CD4-positive, CD25-positive, alpha-beta regulatory T cell (primary cell): ENCODE results near the gene TLE4. TPM values are rescaled to one million over a fixed set of nuclear protein-coding genes. Genes with fewer than 3 reads are reported as not detected.

Experiments
- ATAC-seq, 2 donors: fragments of 150-1000 bp; cut with Tn5 transposase; one replicate each; pipeline ENCODE4 v1.10.0; 2021; ENCODE audit warnings: low read depth in 2 of 2, moderate number of reproducible peaks in 2 of 2, moderate library complexity in 1 of 2
- DNase-seq, 3 donors: peaks; one replicate each; pipeline versions ENCODE4 v3.0.0 to v3.0.0-alpha.2; 2012 to 2022; ENCODE audit warnings: mixed read lengths in 1 of 3
- H3K27ac ChIP-seq: one replicate; pipeline ENCODE4 v1.7.0; 2013; ENCODE audit warnings: mild to moderate bottlenecking, low read length; ENCODE audit not compliant: insufficient read depth, poor library complexity, severe bottlenecking
- H3K27me3 ChIP-seq: one replicate; pipeline ENCODE4 v1.7.0; 2013; ENCODE audit warnings: low read length; ENCODE audit not compliant: control insufficient read depth, insufficient read depth
- H3K36me3 ChIP-seq: one replicate; pipeline ENCODE4 v1.7.0; 2013; ENCODE audit warnings: mild to moderate bottlenecking, low read length, moderate library complexity; ENCODE audit not compliant: control insufficient read depth, insufficient read depth
- H3K4me1 ChIP-seq: 2 replicates; pipeline ENCODE4 v1.7.0; 2013; ENCODE audit warnings: mild to moderate bottlenecking, low read length; ENCODE audit not compliant: insufficient read depth, control insufficient read depth, poor library complexity, severe bottlenecking
- H3K4me3 ChIP-seq: one replicate; pipeline ENCODE4 v1.7.0; 2013; ENCODE audit warnings: low read depth, mild to moderate bottlenecking, low read length, moderate library complexity
- H3K9me3 ChIP-seq, 2 experiments: 1 replicate in 1 of 2; 2 replicates in 1 of 2; pipeline ENCODE4 v1.7.0; 2013; ENCODE audit warnings: low read length in 2 of 2, mild to moderate bottlenecking in 1 of 2, moderate library complexity in 1 of 2; ENCODE audit not compliant: control insufficient read depth in 2 of 2
- H3K27ac Mint-ChIP-seq, 3 donors: one replicate each; pipeline ENCODE4 v1.8.0; 2020 to 2022; ENCODE audit warnings: mild to moderate bottlenecking in 3 of 3, mixed read lengths in 3 of 3, moderate library complexity in 2 of 3
- H3K27me3 Mint-ChIP-seq: one replicate; pipeline ENCODE4 v1.8.0; 2022; ENCODE audit warnings: mild to moderate bottlenecking, mixed read lengths
- H3K36me3 Mint-ChIP-seq: one replicate; pipeline ENCODE4 v1.8.0; 2020; ENCODE audit warnings: mixed read lengths
- H3K4me1 Mint-ChIP-seq, 4 donors: one replicate each; pipeline ENCODE4 v1.8.0; 2020 to 2022; ENCODE audit warnings: mixed read lengths in 4 of 4, mild to moderate bottlenecking in 1 of 4
- H3K4me3 Mint-ChIP-seq, 4 donors: one replicate each; pipeline ENCODE4 v1.8.0; 2020 to 2022; ENCODE audit warnings: mild to moderate bottlenecking in 4 of 4, mixed read lengths in 4 of 4, moderate library complexity in 3 of 4
- H3K9me3 Mint-ChIP-seq, 7 donors: one replicate each; pipeline ENCODE4 v1.8.0; 2020 to 2022; ENCODE audit warnings: mixed read lengths in 7 of 7, mild to moderate bottlenecking in 3 of 7, moderate library complexity in 2 of 7
- polyA plus RNA-seq, 4 donors: library from polyadenylated mRNA; unstranded; fragments of 300-500 nt; fragmentation: Illumina TruSeq; gene quantifications; one replicate each; pipeline ENCODE4 v1.2.3, GENCODE V29; 2021
- total RNA-seq: library from RNA; stranded (reverse); gene quantifications from one replicate; pipeline ENCODE4 v1.2.3, GENCODE V29; 2022

The TLE4 gene
- total and polyA plus RNA-seq, 5 donors from 2014 or later: 16.2 to 127 (median 24.0) TPM

- DNase-seq (peak in 1 of 3 donors; percentile 48), ATAC-seq (peak in 1 of 2 donors; percentile 37)
- Mint-ChIP-seq H3K36me3 (peaks cover 13% of the 10 kb centered on the region), H3K27ac (peak overlapping the region in 1 of 3 donors; percentile 12), H3K4me3 (no peak overlapping the region), H3K9me3 (peaks cover 0 to 7% (median 0%) of the 10 kb centered on the region in 7 donors), H3K27me3 (peaks cover 4% of the 10 kb centered on the region), H3K4me1 (peaks cover 3 to 7% (median 4%) of the 10 kb centered on the region in 4 donors)
- H3K4me3 ChIP-seq: no peak overlapping the region
- no peaks in the 10 kb centered on the region for H3K9me3 ChIP-seq
- H3K4me1 ChIP-seq: no peaks in the 10 kb centered on the region
- peaks cover 4% of the 10 kb centered on the region for H3K36me3 ChIP-seq
- H3K27ac ChIP-seq: no peak overlapping the region
- H3K27me3 ChIP-seq: no peaks in the 10 kb centered on the region
These were observed 159.6 kb downstream of the TLE4 start for GRCh38 chr9:79731171-79731890.

- H3K36me3 ChIP-seq: no peaks in the 10 kb centered on the region
- peaks cover 3 to 7% (median 4%) of the 10 kb centered on the region in 4 donors for H3K4me1 Mint-ChIP-seq
- ATAC-seq (no peak), DNase-seq (no peak)
- H3K9me3 ChIP-seq: no peaks in the 10 kb centered on the region
- peak overlapping the region in 1 of 4 donors; percentile 3 for H3K4me3 Mint-ChIP-seq
- peaks cover 0 to 7% (median 0%) of the 10 kb centered on the region in 7 donors for H3K9me3 Mint-ChIP-seq
- H3K36me3 Mint-ChIP-seq: peaks cover 8% of the 10 kb centered on the region
- H3K4me1 ChIP-seq: no peaks in the 10 kb centered on the region
- no peaks in the 10 kb centered on the region for H3K27me3 ChIP-seq
- H3K27ac ChIP-seq: no peak overlapping the region
- no peak overlapping the region for H3K4me3 ChIP-seq
- H3K27me3 Mint-ChIP-seq: peaks cover 4% of the 10 kb centered on the region
- H3K27ac Mint-ChIP-seq: no peak overlapping the region
These were observed 163.4 kb downstream of the TLE4 start for GRCh38 chr9:79735023-79735779.

GRCh38 chr9:79736051-79736450, 164.3 kb downstream of the TLE4 start:
- Mint-ChIP-seq H3K4me1 (peaks cover 3 to 7% (median 4%) of the 10 kb centered on the region in 4 donors), H3K9me3 (peaks cover 0 to 7% (median 0%) of the 10 kb centered on the region in 7 donors), H3K27me3 (peaks cover 4% of the 10 kb centered on the region), H3K36me3 (peaks cover 8% of the 10 kb centered on the region), H3K4me3 (no peak overlapping the region), H3K27ac (no peak overlapping the region)
- ATAC-seq (no peak), DNase-seq (no peak)
- no peak overlapping the region for H3K27ac ChIP-seq
- H3K4me3 ChIP-seq: no peak overlapping the region
- no peaks in the 10 kb centered on the region for H3K4me1 ChIP-seq
- no peaks in the 10 kb centered on the region for H3K9me3 ChIP-seq
- no peaks in the 10 kb centered on the region for H3K27me3 ChIP-seq
- H3K36me3 ChIP-seq: no peaks in the 10 kb centered on the region

GRCh38 chr9:79741381-79741780, 169.6 kb downstream of the TLE4 start:
- no peaks in the 10 kb centered on the region for H3K9me3 Mint-ChIP-seq

GRCh38 chr9:79742110-79742721, 170.5 kb downstream of the TLE4 start:
- Mint-ChIP-seq H3K4me1 (no peaks in the 10 kb centered on the region), H3K27ac (no peak overlapping the region), H3K27me3 (peaks cover 9% of the 10 kb centered on the region), H3K36me3 (no peaks in the 10 kb centered on the region), H3K9me3 (no peaks in the 10 kb centered on the region), H3K4me3 (no peak overlapping the region)
- no peaks in the 10 kb centered on the region for H3K4me1 ChIP-seq
- no peak for ATAC-seq
- no peak overlapping the region for H3K4me3 ChIP-seq
- H3K9me3 ChIP-seq: no peaks in the 10 kb centered on the region
- DNase-seq: no peak
- H3K36me3 ChIP-seq: no peaks in the 10 kb centered on the region
- no peak overlapping the region for H3K27ac ChIP-seq
- H3K27me3 ChIP-seq: no peaks in the 10 kb centered on the region

More at GRCh38 chr9:79741381-79741780, 169.6 kb downstream of the TLE4 start:
- Histone ChIP-seq H3K9me3 (no peaks in the 10 kb centered on the region), H3K4me3 (no peak overlapping the region), H3K27me3 (no peaks in the 10 kb centered on the region), H3K4me1 (no peaks in the 10 kb centered on the region), H3K36me3 (no peaks in the 10 kb centered on the region), H3K27ac (no peak overlapping the region)
- Mint-ChIP-seq H3K4me3 (no peak overlapping the region), H3K36me3 (no peaks in the 10 kb centered on the region), H3K27me3 (peaks cover 4% of the 10 kb centered on the region), H3K27ac (no peak overlapping the region), H3K4me1 (no peaks in the 10 kb centered on the region)
- DNase-seq (no peak), ATAC-seq (no peak)

- DNase-seq (no peak), ATAC-seq (no peak)
- Histone ChIP-seq H3K4me3 (no peak overlapping the region), H3K9me3 (no peaks in the 10 kb centered on the region), H3K4me1 (no peaks in the 10 kb centered on the region), H3K27me3 (no peaks in the 10 kb centered on the region), H3K36me3 (no peaks in the 10 kb centered on the region), H3K27ac (no peak overlapping the region)
- Mint-ChIP-seq H3K4me3 (no peak overlapping the region), H3K4me1 (no peaks in the 10 kb centered on the region), H3K27me3 (peaks cover 19% of the 10 kb centered on the region), H3K27ac (no peak overlapping the region), H3K9me3 (peaks cover 0 to 1% (median 0%) of the 10 kb centered on the region in 7 donors), H3K36me3 (no peaks in the 10 kb centered on the region)
These were observed 172.8 kb downstream of the TLE4 start for GRCh38 chr9:79744521-79744920.

- DNase-seq: no peak
- Histone ChIP-seq H3K27ac (no peak overlapping the region), H3K36me3 (no peaks in the 10 kb centered on the region), H3K9me3 (no peaks in the 10 kb centered on the region), H3K4me3 (no peak overlapping the region), H3K27me3 (no peaks in the 10 kb centered on the region), H3K4me1 (no peaks in the 10 kb centered on the region)
- H3K36me3 Mint-ChIP-seq: no peaks in the 10 kb centered on the region
- peaks cover 0 to 1% (median 0%) of the 10 kb centered on the region in 7 donors for H3K9me3 Mint-ChIP-seq
- H3K4me1 Mint-ChIP-seq: no peaks in the 10 kb centered on the region
- H3K27ac Mint-ChIP-seq: no peak overlapping the region
- no peak for ATAC-seq
- H3K4me3 Mint-ChIP-seq: no peak overlapping the region
- peaks cover 19% of the 10 kb centered on the region for H3K27me3 Mint-ChIP-seq
These were observed 174.1 kb downstream of the TLE4 start for GRCh38 chr9:79745752-79746336.
